ENCODE data around the gene CH25H. TPM values are rescaled to one million over a fixed set of nuclear protein-coding genes. Genes with fewer than 3 reads are reported as not detected.

Gene CH25H
- total RNA-seq, 2 experiments from 2014 or later, result 0.12 to 0.22 TPM

GRCh38 chr10:89242840-89243568 lies 35.9 kb upstream of the CH25H start:
- peaks cover 2% of the 10 kb centered on the region for H3K4me1 Mint-ChIP-seq (ENCODE audit: low read depth)
- CTCF ChIA-PET, result interaction anchor here (0.6 to 2.1 kb wide), 2 partner anchors 25 to 190 kb away, joined by 3 to 12 read pairs; no protein-coding TSS in a partner anchor
- H3K4me3 Mint-ChIP-seq, result no peak overlapping the region
- H3K27ac Mint-ChIP-seq, result no peak overlapping the region
- no peaks in the 10 kb centered on the region for H3K9me3 Mint-ChIP-seq
- DNase-seq, result no peak
- intact Hi-C loops (cut with micrococcal nuclease), result no loop called here
- no peaks in the 10 kb centered on the region for H3K27me3 Mint-ChIP-seq (ENCODE audit: low read depth)
- no peaks in the 10 kb centered on the region for H3K36me3 Mint-ChIP-seq (ENCODE audit: low read depth)

DNA sequence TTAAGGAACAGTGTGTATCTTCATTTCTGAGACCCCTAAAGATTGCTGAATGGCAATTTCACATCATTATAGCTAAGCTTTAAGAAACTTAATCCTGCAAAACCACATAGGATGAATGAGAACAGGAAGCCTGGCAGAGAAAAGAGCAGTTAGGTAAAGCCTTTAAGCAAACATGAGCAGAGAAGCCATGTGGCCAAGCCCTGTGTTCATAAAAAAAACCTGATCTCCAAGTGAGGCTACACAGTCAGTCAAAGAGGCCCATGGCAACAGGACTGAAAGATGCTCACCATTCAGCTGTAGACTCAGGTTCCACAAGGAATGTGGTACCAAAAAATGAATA lies 35.2 kb upstream of the CH25H start:
- intact Hi-C loops (cut with micrococcal nuclease), result no loop called here
- H3K4me3 Mint-ChIP-seq, result no peak overlapping the region
- no peak for DNase-seq
- H3K36me3 Mint-ChIP-seq (ENCODE audit: low read depth), result no peaks in the 10 kb centered on the region
- H3K27me3 Mint-ChIP-seq (ENCODE audit: low read depth), result no peaks in the 10 kb centered on the region
- H3K9me3 Mint-ChIP-seq, result no peaks in the 10 kb centered on the region
- CTCF ChIA-PET, result interaction anchor here (0.6 kb wide), 1 partner anchor 190 kb away, joined by 3 read pairs; no protein-coding TSS in a partner anchor
- peaks cover under 1% of the 10 kb centered on the region for H3K4me1 Mint-ChIP-seq (ENCODE audit: low read depth)
- H3K27ac Mint-ChIP-seq, result no peak overlapping the region

- DNase-seq, result no peak
- no peaks in the 10 kb centered on the region for H3K9me3 Mint-ChIP-seq
- intact Hi-C loops (cut with micrococcal nuclease), result no loop called here
- H3K27me3 Mint-ChIP-seq (ENCODE audit: low read depth), result no peaks in the 10 kb centered on the region
- CTCF ChIA-PET, result interaction anchor here (0.6 kb wide), 1 partner anchor 191 kb away, joined by 3 read pairs; no protein-coding TSS in a partner anchor
- no peak overlapping the region for H3K27ac Mint-ChIP-seq
- no peaks in the 10 kb centered on the region for H3K36me3 Mint-ChIP-seq (ENCODE audit: low read depth)
- H3K4me1 Mint-ChIP-seq (ENCODE audit: low read depth), result no peaks in the 10 kb centered on the region
- no peak overlapping the region for H3K4me3 Mint-ChIP-seq
These were observed 34.6 kb upstream of the CH25H start for GRCh38 chr10:89241486-89242344.

DNA sequence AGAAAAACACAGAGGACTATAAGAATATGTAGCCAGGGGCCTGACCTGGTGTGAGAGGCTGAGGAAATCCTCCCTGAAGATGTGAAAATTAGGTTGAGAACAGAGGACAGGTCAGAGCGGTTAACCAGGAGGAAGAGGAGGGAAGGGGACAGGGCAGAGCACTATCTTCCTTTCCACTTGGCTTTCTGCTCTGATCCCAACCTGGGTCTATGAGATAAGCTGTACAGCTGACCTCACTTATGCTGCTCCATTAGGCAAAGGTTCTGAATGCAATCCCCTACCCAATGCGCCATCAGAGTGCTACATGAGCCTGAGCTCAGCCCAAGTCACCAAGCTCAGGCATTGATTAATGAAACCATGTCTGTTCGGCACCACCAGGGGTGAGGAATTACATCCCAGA lies 33.9 kb upstream of the CH25H start:
- no peaks in the 10 kb centered on the region for H3K27me3 Mint-ChIP-seq (ENCODE audit: low read depth)
- intact Hi-C loops (cut with micrococcal nuclease), result no loop called here
- no peak for DNase-seq
- H3K4me1 Mint-ChIP-seq (ENCODE audit: low read depth), result peaks cover 3% of the 10 kb centered on the region
- peaks cover 3% of the 10 kb centered on the region for H3K36me3 Mint-ChIP-seq (ENCODE audit: low read depth)
- H3K4me3 Mint-ChIP-seq, result no peak overlapping the region
- CTCF ChIA-PET, result no interaction called here
- no peaks in the 10 kb centered on the region for H3K9me3 Mint-ChIP-seq
- no peak overlapping the region for H3K27ac Mint-ChIP-seq

GRCh38 chr10:89240519-89240918 lies 33.4 kb upstream of the CH25H start:
- intact Hi-C loops (cut with micrococcal nuclease), result no loop called here
- Mint-ChIP-seq H3K36me3 (ENCODE audit: low read depth) (peaks cover 3% of the 10 kb centered on the region), H3K4me3 (no peak overlapping the region), H3K27ac (no peak overlapping the region), H3K4me1 (ENCODE audit: low read depth) (peaks cover 3% of the 10 kb centered on the region), H3K9me3 (no peaks in the 10 kb centered on the region), H3K27me3 (ENCODE audit: low read depth) (no peaks in the 10 kb centered on the region)
- CTCF ChIA-PET, result interaction anchor here (1.4 kb wide), 1 partner anchor 23 kb away, joined by 3 read pairs; no protein-coding TSS in a partner anchor
- DNase-seq, result no peak

DNA sequence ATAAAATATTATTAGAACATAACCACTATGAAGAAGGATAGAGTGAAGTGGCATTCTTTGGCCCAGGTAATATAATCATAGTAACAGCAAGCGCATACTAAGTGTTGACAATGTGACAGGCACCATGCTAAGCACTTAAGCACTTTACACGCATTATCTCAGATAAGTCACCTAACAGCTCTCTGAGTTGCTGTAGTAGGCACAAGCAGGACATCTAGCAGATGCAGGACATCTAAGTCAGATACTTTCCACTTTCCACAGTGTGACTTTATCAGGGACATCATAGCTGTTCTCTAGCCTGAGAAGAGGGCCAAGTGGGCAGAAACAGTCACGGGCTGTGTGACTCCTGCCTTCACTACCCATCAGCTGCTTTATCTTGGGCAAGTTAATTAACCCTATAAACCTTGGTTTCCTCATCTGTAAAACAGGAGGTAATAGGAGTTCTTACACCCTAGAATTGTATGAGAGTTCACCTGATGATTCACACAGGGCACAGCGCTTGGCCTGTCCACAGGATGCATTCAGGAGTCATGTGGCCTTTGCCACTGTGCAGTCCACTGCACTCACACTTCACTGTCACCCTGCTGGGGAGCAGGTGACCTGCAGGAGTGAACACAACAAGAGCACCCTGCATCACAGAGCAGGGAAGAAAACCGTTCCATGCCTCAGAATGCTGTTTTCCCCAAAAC lies 32.0 kb upstream of the CH25H start:
- DNase-seq, result no peak
- intact Hi-C loops (cut with micrococcal nuclease), result no loop called here
- Mint-ChIP-seq H3K9me3 (no peaks in the 10 kb centered on the region), H3K4me3 (no peak overlapping the region), H3K4me1 (ENCODE audit: low read depth) (peaks cover 3% of the 10 kb centered on the region), H3K36me3 (ENCODE audit: low read depth) (peaks cover 3% of the 10 kb centered on the region), H3K27me3 (ENCODE audit: low read depth) (no peaks in the 10 kb centered on the region), H3K27ac (no peak overlapping the region)
- CTCF ChIA-PET, result interaction anchor here (0.8 to 2.6 kb wide), 4 partner anchors 22 to 209 kb away, joined by 3 to 6 read pairs (median 4); no protein-coding TSS in a partner anchor

GRCh38 chr10:89237849-89238248 lies 30.7 kb upstream of the CH25H start:
- H3K27ac Mint-ChIP-seq, result no peak overlapping the region
- peaks cover 3% of the 10 kb centered on the region for H3K36me3 Mint-ChIP-seq (ENCODE audit: low read depth)
- H3K4me1 Mint-ChIP-seq (ENCODE audit: low read depth), result peaks cover 3% of the 10 kb centered on the region
- H3K4me3 Mint-ChIP-seq, result no peak overlapping the region
- CTCF ChIA-PET, result interaction anchor here (2.6 kb wide), 1 partner anchor 208 kb away, joined by 6 read pairs; no protein-coding TSS in a partner anchor
- H3K9me3 Mint-ChIP-seq, result no peaks in the 10 kb centered on the region
- intact Hi-C loops (cut with micrococcal nuclease), result no loop called here
- H3K27me3 Mint-ChIP-seq (ENCODE audit: low read depth), result no peaks in the 10 kb centered on the region
- DNase-seq, result no peak

- Mint-ChIP-seq H3K36me3 (ENCODE audit: low read depth) (peaks cover 3% of the 10 kb centered on the region), H3K27me3 (ENCODE audit: low read depth) (no peaks in the 10 kb centered on the region), H3K9me3 (no peaks in the 10 kb centered on the region), H3K4me3 (no peak overlapping the region), H3K4me1 (ENCODE audit: low read depth) (peaks cover 3% of the 10 kb centered on the region), H3K27ac (no peak overlapping the region)
- DNase-seq, result no peak
- CTCF ChIA-PET, result no interaction called here
- intact Hi-C loops (cut with micrococcal nuclease), result no loop called here
These were observed 29.2 kb upstream of the CH25H start for GRCh38 chr10:89236226-89236797.

GRCh38 chr10:89235073-89235798 lies 28.1 kb upstream of the CH25H start:
- CTCF ChIA-PET, result interaction anchor here (0.8 to 1.0 kb wide), 2 partner anchors 9 to 18 kb away, joined by 3 read pairs; no protein-coding TSS in a partner anchor
- DNase-seq, result no peak
- Mint-ChIP-seq H3K4me3 (no peak overlapping the region), H3K4me1 (ENCODE audit: low read depth) (peaks cover 3% of the 10 kb centered on the region), H3K9me3 (no peaks in the 10 kb centered on the region), H3K27ac (no peak overlapping the region), H3K36me3 (ENCODE audit: low read depth) (peaks cover 3% of the 10 kb centered on the region), H3K27me3 (ENCODE audit: low read depth) (no peaks in the 10 kb centered on the region)
- intact Hi-C loops (cut with micrococcal nuclease), result no loop called here

DNA sequence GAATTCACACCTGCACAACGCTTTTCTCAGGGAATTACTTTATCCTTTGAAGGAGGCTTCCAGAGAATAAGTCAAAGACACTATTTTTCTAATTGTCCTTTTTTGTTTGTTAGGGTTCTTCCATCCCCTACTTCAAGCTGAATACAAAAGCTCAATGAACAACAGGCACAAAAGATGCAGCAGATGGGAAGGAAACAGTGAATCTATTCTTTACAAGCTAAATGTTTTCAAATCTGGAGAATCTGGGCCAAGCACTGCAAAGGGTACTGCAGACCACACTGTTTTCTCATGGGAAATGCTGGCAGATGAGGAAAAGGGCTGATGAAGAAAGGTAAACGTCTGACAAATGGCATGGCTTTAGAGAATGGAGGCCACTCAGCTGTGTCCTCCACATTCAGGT lies 25.9 kb upstream of the CH25H start:
- DNase-seq, result no peak
- CTCF ChIA-PET, result interaction anchor here (0.5 to 1.4 kb wide), 4 partner anchors 16 to 203 kb away, joined by 3 to 5 read pairs (median 4); no protein-coding TSS in a partner anchor
- H3K9me3 Mint-ChIP-seq, result no peaks in the 10 kb centered on the region
- H3K36me3 Mint-ChIP-seq (ENCODE audit: low read depth), result peaks cover 3% of the 10 kb centered on the region
- H3K27ac Mint-ChIP-seq, result no peak overlapping the region
- peaks cover 3% of the 10 kb centered on the region for H3K4me1 Mint-ChIP-seq (ENCODE audit: low read depth)
- H3K27me3 Mint-ChIP-seq (ENCODE audit: low read depth), result no peaks in the 10 kb centered on the region
- intact Hi-C loops (cut with micrococcal nuclease), result no loop called here
- H3K4me3 Mint-ChIP-seq, result no peak overlapping the region

DNA sequence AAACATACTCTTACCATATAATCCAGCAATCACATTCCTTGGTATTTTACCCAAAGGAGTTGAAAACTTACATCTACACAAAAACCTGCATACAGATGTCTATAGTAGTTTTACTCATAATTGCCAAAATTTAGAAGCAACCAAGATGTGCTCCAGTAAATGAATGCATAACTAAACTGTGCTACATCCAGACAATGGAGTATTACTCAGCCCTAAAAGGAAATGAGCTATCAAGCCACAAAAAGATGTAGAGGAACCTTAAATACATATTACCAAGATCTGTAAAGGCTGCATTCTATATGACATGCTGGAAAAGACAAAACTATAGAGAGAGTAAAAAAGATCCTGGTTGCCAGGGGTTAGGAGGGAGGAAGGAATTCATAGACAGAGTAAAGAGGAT lies 21.8 kb upstream of the CH25H start:
- H3K4me3 Mint-ChIP-seq, result no peak overlapping the region

More for the DNA sequence above, 21.8 kb upstream of the CH25H start:
- Mint-ChIP-seq H3K27ac (no peak overlapping the region), H3K9me3 (no peaks in the 10 kb centered on the region), H3K4me1 (ENCODE audit: low read depth) (peaks cover 5% of the 10 kb centered on the region), H3K27me3 (ENCODE audit: low read depth) (no peaks in the 10 kb centered on the region), H3K36me3 (ENCODE audit: low read depth) (no peaks in the 10 kb centered on the region)
- intact Hi-C loops (cut with micrococcal nuclease), result no loop called here
- DNase-seq, result no peak
- CTCF ChIA-PET, result interaction anchor here (2.7 kb wide), 1 partner anchor 11 kb away, joined by 12 read pairs; no protein-coding TSS in a partner anchor

Measured in activated naive CD4-positive, alpha-beta T cell treated with anti-CD3 and anti-CD28 coated beads for 36 hours (primary cell).